SK-N-SH treated with all-trans-retinoic acid at 6 μM for 48 hours (cell line): ENCODE data around the gene ZNF511.

Source experiments
- ARNTL ChIP-seq: fragments of 450-650 bp; formaldehyde crosslinking; IDR thresholded peaks from 2 replicates; pipeline ENCODE4 v1.5.0; 2020; ENCODE audit warnings: low read depth, mild to moderate bottlenecking, moderate library complexity, borderline replicate concordance
- CSDC2 ChIP-seq: fragments of 250-450 bp; sonication (Bioruptor Pico); IDR thresholded peaks from 2 replicates; pipeline ENCODE4 v1.5.0; 2020; ENCODE audit warnings: mild to moderate bottlenecking, moderate library complexity
- GLIS3 ChIP-seq: fragments of 250-450 bp; sonication (Bioruptor Pico); IDR thresholded peaks from 2 replicates; pipeline ENCODE4 v1.5.0; 2020; ENCODE audit warnings: mild to moderate bottlenecking, moderate library complexity
- PATZ1 ChIP-seq: fragments of 250-450 bp; sonication (Bioruptor Pico); IDR thresholded peaks from 2 replicates; pipeline ENCODE4 v1.8.0; 2020; ENCODE audit warnings: mild to moderate bottlenecking, moderate library complexity, borderline replicate concordance
- POU6F1 ChIP-seq: fragments of 250-450 bp; sonication (Bioruptor Pico); IDR thresholded peaks from 2 replicates; pipeline ENCODE4 v1.8.0; 2021; ENCODE audit warnings: low read depth, mild to moderate bottlenecking, moderate library complexity, borderline replicate concordance
- PPARA ChIP-seq: fragments of 250-450 bp; sonication (Bioruptor Pico); IDR thresholded peaks from 2 replicates; pipeline ENCODE4 v1.5.0; 2020; ENCODE audit warnings: mild to moderate bottlenecking, borderline replicate concordance
- RARB ChIP-seq: fragments of 250-450 bp; sonication (Bioruptor Pico); IDR thresholded peaks from 2 replicates; pipeline ENCODE4 v1.8.0; 2021; ENCODE audit warnings: mild to moderate bottlenecking, moderate library complexity
- TCF4 ChIP-seq: fragments of 250-450 bp; sonication (Bioruptor Pico); IDR thresholded peaks from 2 replicates; pipeline ENCODE4 v1.8.0; 2021; ENCODE audit warnings: mild to moderate bottlenecking, moderate library complexity, borderline replicate concordance
- ZFP3 ChIP-seq: fragments of 250-450 bp; sonication (Bioruptor Pico); IDR thresholded peaks from 2 replicates; pipeline ENCODE4 v1.5.0; 2020; ENCODE audit warnings: mild to moderate bottlenecking, moderate library complexity
- ZFP30 ChIP-seq: fragments of 450-650 bp; formaldehyde crosslinking; IDR thresholded peaks from 2 replicates; pipeline ENCODE4 v1.5.0; 2022; ENCODE audit warnings: mild to moderate bottlenecking, moderate library complexity
- ZNF565 ChIP-seq: fragments of 450-650 bp; formaldehyde crosslinking; conservative IDR thresholded peaks from 2 replicates; pipeline ENCODE4 v1.5.0; 2020; ENCODE audit warnings: low read depth, mild to moderate bottlenecking, moderate library complexity
- ZNF8 ChIP-seq: fragments of 450-650 bp; formaldehyde crosslinking; IDR thresholded peaks from 2 replicates; pipeline ENCODE4 v1.5.0; 2020; ENCODE audit warnings: mild to moderate bottlenecking, moderate library complexity
- TF ChIP-seq, protein P1 (sequence below): fragments of 250-450 bp; sonication (Bioruptor Pico); IDR thresholded peaks from 2 replicates; pipeline ENCODE4 v1.5.1; 2020; ENCODE audit warnings: low read depth, mild to moderate bottlenecking, moderate library complexity
- TF ChIP-seq, protein P2 (sequence below): fragments of 250-450 bp; sonication (Bioruptor Pico); IDR thresholded peaks from 2 replicates; pipeline ENCODE4 v1.5.0; 2020; ENCODE audit warnings: mild to moderate bottlenecking, moderate library complexity

- no peak for TF ChIP-seq ZNF8 (CRISPR knock-in tag)
- no peak for TF ChIP-seq PATZ1 (CRISPR knock-in tag)
- TF ChIP-seq TCF4 (CRISPR knock-in tag) = no peak
- TF ChIP-seq, protein P1, sequence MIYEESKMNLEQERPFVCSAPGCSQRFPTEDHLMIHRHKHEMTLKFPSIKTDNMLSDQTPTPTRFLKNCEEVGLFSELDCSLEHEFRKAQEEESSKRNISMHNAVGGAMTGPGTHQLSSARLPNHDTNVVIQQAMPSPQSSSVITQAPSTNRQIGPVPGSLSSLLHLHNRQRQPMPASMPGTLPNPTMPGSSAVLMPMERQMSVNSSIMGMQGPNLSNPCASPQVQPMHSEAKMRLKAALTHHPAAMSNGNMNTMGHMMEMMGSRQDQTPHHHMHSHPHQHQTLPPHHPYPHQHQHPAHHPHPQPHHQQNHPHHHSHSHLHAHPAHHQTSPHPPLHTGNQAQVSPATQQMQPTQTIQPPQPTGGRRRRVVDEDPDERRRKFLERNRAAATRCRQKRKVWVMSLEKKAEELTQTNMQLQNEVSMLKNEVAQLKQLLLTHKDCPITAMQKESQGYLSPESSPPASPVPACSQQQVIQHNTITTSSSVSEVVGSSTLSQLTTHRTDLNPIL (CRISPR knock-in tag) = no peak
- TF ChIP-seq, protein P2, sequence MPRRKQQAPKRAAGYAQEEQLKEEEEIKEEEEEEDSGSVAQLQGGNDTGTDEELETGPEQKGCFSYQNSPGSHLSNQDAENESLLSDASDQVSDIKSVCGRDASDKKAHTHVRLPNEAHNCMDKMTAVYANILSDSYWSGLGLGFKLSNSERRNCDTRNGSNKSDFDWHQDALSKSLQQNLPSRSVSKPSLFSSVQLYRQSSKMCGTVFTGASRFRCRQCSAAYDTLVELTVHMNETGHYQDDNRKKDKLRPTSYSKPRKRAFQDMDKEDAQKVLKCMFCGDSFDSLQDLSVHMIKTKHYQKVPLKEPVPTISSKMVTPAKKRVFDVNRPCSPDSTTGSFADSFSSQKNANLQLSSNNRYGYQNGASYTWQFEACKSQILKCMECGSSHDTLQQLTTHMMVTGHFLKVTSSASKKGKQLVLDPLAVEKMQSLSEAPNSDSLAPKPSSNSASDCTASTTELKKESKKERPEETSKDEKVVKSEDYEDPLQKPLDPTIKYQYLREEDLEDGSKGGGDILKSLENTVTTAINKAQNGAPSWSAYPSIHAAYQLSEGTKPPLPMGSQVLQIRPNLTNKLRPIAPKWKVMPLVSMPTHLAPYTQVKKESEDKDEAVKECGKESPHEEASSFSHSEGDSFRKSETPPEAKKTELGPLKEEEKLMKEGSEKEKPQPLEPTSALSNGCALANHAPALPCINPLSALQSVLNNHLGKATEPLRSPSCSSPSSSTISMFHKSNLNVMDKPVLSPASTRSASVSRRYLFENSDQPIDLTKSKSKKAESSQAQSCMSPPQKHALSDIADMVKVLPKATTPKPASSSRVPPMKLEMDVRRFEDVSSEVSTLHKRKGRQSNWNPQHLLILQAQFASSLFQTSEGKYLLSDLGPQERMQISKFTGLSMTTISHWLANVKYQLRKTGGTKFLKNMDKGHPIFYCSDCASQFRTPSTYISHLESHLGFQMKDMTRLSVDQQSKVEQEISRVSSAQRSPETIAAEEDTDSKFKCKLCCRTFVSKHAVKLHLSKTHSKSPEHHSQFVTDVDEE (CRISPR knock-in tag) = no peak
- no peak for TF ChIP-seq CSDC2 (CRISPR knock-in tag)
- no peak for TF ChIP-seq ARNTL (CRISPR knock-in tag)
- no peak for TF ChIP-seq POU6F1 (CRISPR knock-in tag)
- TF ChIP-seq PPARA (CRISPR knock-in tag) = no peak
- no peak for TF ChIP-seq GLIS3 (CRISPR knock-in tag)
- no peak for TF ChIP-seq ZFP3 (CRISPR knock-in tag)
- no peak for TF ChIP-seq ZNF565 (CRISPR knock-in tag)
- no peak for TF ChIP-seq RARB
- TF ChIP-seq ZFP30 (CRISPR knock-in tag) = no peak
Observed at GRCh38 chr10:133295426-133296320, 13.0 kb upstream of the ZNF511 start.
